Activated naive CD4-positive, alpha-beta T cell treated with Interleukin-2 at 50 U/mL for 16 hours (primary cell): ENCODE results near the gene DNAJB6.
A peak's percentile ranks its signal among the peaks of the same experiment; 100 is the strongest.
"Not testable (repeated sequence)": the region's sequence is repeated elsewhere in the genome, so short reads cannot be mapped to it uniquely, and the experiment has no call there.

Source experiments
- DNase-seq: peaks from one replicate; pipeline ENCODE4 v3.0.0-alpha.2; 2020

DNAJB6 gene

DNA sequence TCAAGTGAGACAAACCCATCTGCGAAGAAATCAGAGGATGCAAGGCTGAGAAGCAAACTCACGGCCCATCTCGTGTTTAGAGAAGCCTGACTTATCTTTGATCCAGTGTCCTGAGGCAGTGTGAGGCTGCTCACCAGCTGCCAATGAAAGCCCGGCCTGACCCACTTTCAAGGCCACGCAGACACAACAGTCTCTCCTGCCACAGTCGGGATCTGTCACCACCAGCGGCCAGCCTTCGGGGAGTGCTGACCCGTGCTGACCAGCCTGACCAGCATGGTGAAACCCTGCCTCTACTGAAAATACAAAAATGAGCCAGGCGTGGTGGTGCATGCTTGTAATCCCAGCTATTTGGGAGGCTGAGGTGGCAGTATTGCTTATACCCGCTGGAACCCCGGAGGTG, 7.4 kb upstream of the DNAJB6 start:
- no peak for DNase-seq

DNA sequence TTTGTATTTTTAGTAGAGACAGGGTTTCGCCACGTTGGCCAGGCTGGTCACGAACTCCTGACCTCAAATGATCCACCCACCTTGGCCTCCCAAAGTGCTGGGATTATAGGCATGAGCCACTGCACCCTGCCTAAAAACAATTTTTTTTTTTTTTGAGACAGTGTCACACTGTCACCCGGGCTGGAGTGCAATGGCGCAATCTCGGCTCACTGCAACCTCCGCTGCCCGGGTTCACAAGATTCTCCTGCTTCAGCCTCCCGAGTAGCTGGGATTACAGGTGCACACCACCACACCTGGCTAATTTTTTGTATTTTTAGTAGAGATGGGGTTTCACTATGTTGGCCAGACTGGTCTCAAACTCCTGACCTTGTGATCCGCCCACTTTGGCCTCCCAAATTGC, 6.2 kb upstream of the DNAJB6 start:
- DNase-seq: not testable (repeated sequence)

DNA sequence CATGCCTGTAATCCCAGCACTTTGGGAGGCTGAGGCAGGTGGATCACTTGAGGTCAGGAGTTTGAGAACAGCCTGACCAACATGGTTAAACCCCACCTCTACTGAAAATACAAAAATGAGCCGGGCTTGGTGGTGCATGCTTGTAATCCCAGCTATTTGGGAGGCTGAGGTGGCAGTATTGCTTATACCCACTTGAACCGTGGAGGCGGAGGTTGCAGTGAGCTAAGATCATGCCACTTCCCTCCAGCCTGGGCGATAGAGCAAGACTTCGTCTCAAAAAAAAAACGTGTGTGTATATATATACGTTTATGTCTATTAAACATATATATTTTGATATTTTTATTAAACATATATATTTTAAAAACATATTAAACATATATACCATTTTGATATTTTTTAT, 5.8 kb upstream of the DNAJB6 start:
- DNase-seq: not testable (repeated sequence)

DNA sequence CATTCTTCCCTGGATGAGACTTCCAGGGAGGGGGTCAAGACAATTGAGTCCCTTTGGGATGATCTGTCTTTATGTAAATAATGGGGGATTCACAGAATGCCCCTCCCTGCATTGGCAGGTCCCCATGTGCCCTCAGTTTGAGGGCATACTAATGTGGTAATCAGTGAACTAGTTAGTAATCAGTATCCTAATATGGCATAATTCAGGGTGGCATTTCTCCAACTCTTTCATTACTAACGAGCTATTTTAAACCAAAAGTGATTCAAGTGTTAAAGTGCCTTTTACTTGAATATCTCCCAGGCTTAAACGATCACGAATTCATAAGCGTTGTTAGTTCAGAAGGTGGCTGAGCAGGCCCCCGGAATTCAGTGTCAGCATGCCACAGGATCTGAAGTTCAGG, 1.6 kb upstream of the DNAJB6 start:
- DNase-seq: no peak

DNA sequence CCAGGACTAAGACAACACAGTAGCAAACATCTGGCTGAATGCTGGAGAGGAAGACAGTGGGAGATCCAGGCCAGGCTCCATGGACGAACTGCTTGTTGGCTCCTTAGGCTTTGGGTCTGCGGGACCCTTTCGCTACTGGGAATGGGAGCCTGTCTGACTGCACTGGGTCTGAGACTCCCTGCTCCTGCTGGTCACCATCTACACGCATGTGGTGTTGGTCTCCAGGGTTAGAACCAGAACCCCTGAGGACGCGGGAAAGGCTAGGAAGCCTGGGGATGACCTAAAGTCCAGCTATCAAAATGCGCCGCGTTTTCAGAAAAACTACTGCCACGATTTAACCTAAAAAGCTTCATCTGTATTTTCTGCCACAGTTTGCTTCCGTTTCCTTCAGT, 817 bp upstream of the DNAJB6 start:
- no peak for DNase-seq

DNA sequence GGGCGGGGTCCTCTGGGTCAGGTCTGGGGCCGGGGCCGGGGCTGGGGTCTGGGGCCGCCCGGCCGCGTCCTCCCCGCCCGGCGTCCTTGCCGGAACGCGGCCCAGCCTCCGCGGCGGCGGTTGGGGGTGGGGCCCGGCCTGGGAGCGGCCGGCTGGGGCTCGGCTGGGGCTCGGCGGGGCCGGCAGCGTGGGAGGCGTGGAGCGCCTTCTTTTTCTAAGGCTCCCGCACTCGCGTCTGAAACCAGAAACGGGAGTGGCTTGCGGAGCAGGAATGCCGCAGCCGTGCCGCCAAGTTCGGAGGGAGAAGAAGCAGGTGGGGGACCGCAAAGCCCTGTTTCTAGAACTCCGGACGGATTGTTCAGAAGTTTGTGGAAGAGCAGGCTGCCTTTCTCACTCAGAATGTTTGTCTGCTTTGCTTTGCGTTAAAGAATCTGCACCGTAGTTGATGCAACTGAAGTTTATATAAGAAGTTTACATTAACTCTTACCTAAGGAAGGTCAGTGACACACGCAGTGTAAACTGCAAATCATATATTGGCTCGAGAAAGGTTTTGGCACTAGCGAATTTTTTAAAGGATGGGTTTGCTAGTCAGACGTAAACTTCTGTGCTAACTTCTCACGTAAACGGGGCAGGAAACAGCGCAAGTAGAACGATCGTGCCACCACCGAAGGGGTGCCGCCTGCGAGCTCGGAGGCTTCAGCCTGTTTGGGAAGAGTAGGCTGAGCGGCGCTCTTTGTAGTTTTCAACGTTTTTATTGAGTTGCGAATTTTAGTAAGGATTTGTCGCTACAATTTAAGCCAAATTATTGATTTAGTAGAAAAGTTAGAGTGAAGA, 729 bp downstream of the DNAJB6 start:
- peak; percentile 71 for DNase-seq

DNA sequence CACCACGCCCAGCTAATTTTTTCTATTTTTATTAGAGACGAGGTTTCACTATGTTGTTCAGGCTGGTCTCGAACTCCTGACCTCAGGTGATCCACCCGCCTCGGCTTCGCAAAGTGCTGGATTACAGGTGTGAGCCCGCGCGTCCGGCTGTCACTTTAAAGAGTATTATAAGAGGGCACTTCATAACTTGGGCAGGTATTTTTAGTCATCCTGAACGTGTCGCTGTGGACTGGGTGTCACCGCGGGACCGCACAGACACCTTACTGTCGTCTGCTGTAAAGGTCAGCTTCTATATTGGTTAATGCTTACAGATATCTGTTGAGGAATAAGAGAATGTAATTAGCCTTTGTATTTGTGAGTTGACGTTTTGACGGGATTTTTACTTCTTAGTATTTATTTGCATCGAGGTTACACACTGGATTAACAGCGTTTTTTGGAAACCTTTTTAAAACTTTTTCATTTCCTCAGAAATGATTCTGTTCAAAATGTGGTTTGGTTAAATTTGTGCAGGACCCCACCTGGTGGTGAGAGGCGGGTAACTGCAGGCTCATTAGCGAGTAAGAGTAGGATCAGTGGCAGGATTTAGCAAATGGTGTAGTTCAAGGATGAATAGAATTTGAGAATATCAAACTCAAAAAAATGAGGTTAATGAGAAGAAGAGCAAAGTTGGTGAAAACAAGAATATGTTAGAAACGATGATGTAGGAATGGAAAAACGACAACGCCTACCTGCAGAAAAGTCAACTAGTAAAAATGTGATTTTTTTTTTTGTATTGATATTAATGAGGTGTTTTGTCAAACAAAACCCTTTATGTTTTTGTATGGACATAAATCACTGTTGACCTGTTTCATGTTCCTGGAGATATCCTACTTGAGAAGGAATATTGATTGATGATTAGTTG, 3.2 kb downstream of the DNAJB6 start:
- DNase-seq: peak; percentile 72

DNA sequence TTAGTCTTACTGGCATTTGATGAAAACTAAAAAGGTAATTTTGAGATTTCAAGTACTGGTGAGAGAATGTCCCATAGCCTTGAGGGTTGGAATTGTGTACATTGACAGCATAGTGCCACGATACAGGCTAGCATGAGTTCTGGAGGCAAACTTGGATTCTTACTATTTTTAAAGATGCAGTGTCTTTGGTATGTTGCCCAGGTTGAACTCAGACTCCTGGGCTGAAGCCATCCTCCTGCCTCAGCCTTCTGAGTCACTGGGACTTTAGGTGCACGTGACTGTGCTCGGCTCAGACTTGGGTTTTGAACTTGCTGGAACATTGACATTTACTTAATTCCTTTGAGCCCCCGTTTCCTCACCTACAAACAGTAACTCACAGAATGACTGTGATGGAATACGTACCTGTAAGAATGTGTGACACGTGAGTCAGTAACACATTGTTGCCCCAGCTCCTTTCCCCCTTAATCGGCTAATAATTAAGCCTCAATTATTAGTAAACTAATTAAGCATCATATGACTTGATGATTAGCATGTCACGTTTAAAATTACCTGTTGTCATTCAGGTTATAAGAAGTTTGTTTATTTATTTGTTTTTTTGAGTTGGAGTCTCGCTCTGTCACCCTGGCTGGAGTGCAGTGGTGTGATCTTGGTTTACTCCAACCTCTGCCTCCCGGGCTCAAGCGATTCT, 10.6 kb downstream of the DNAJB6 start:
- DNase-seq: no peak

DNA sequence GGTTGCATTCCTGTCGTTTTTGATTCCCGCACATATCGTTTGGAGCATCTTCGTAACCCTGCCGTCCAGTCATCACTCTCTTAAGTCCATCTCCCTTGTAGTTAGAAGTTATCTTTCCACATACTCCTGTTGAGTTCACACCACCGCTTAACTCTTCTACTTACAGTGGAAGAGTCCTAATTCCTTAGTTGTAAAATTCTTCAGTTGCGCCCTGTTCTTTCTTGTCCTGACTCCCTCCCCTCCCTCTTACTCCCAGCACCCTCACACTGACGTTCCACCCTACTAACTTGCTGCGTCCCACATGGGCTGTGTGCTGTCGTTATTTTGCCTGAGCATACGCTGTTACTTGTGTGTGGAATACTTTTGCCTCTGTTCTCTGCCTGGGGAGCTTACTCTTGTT, 11.7 kb downstream of the DNAJB6 start:
- no peak for DNase-seq

DNA sequence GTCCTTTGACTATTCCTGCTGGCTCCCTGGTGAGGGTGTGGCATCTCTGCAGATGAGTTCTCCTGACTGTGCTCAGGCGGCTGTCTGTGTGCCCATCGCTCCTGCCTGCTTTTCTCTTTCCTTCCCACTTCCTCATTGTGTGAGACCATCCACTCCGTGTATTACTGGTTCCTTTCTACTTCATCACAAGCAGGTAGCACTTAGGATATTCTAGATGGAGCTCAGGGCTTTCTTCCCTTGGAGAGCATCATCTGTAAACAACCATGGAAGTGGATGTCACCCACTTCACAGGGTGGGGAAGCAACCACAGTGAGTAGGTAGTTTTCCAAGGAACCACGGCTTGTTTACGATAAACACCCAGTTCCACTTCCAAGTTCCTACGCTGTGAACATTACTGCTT, 15.7 kb downstream of the DNAJB6 start:
- DNase-seq: no peak

DNA sequence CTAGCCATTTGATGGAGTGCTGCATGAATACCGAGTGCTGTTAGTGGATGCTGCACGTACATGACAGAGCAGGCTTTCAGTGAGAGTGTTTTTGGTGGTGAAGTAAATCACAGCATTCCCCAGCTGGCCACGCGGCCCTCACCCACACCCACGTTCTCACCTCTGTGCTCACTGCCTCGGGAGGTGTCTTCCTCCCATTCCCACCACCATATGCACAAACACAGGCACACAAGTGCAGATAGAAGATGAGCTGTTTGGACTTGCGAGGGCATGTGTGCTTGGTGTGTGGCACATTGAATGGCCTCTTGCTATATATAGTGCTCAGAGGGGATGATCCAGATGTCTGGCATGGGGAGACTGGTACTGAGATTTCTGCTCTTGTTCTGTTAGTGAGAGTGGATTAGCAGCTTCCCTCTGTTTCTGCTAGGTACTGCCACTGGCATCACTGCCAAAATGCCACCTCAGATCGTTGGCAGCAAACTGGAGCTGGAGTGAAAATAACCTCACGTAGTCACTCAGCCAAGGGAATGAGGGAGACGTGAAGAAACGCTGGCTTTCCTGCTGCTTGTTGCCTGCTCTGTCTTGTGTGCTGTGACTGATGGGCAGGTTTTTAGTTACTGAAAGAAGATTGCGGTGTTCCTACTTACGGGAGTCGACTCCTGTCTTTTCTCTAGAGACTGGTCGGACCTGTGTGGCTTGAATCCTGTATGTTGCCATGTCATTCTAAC, 19.1 kb downstream of the DNAJB6 start:
- DNase-seq: no peak

DNA sequence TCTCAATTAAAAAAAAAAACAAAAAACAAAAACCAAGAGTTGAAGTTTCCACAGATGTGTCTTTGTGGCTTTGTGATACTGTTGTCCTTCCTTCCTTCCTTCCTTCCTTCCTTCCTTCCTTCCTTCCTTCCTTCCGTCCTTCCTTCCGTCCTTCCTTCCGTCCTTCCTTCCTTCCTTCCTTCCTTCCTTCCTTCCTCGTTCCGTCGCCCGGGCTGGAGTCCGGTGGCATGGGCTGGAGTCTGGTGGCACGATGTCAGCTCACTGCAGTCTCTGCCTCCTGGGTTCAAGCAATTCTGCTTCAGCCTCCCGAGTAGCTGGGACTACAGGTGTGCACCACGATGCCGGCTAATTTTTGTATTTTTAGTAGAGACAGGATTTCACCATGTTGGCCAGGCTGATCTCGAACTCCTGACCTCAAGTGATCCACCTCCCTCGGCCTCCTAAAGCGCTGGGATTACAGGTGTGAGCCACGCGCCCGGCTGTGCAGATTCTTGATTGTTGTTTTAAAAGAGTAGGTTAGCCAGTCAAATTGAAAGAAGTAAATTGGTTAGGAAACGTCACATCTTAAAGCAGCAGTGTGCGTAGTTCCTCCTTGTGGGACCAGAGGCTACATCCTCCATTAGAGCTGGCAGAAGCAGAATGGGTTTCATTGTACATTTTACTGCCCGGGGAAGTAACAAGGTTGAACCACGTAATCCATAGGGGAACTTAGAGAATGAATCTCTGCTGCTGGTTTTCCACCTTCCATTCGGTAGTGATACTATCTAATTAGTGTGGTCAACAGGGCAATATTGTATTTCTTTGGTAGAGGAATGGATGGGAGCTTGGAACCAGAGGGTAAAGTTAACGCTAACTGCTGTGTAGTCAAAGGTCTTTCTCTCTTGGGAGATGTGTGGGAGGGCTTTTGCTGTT, 20.6 kb downstream of the DNAJB6 start:
- no peak for DNase-seq

DNA sequence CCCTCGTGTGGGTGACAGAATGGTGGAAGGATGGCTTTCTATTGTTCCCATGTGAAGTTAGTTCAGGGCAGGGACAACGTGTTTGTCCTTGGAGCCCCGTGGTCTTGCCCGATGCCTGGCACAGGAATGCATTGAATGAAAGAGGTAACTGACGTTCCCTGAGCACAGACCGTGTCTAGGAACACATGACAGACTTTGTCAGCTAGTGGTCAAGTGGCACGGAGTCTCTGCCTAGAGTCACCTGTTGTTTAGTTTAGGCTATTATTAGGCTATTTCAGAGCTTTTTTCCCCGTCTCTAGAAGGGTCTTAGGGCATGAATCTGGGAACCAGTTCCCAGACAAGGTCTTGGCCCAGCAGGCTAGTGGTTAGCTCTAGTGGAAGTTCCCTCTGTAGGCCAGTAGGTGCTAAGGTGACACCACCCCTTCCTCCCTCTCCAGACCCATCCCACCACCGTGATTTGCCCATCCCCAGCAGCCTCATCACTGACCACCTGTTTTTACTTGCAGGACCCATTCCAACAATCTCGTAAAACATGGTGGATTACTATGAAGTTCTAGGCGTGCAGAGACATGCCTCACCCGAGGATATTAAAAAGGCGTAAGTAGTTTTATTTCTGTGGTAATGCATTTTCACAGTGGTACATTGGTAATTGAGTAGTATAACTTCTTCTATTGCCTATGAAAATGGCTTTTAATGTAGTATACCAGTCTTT, 21.4 kb downstream of the DNAJB6 start:
- DNase-seq: no peak

DNA sequence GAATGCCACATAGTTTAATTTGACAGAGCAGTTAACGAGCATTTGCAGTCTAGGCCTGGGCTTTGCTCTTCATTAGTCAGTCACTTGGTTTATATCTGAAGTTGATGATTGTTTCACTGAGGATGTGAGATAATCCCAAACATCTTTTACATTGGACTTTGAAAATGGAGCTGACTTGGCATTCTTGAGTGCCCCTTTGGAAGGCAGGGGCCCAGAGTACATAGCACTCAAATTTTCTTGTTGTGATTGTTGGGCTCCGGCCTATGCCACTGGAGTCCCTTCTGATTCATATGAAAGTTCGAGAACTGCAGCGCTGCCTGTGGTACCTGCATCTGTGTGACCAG, 21.9 kb downstream of the DNAJB6 start:
- no peak for DNase-seq

DNA sequence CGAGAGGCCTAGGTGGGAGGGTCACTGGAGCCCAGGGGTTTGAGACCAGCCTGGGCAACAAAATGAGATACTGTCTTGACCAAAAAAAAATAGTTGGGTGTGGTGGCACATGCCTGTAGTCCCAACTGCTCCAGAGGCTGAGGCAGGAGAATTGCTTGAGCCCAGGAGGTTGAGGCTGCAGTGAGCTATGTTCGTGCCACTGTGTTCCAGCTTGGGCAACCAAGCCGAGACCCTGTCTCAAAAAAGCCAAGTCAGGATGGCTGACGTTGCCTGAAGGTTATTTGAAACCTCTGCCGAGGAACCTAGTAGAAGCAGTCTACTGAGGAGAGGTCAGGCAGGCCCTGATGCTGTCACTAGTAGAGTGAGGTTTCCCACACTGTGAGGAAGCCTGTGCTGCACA, 22.8 kb downstream of the DNAJB6 start:
- no peak for DNase-seq

DNA sequence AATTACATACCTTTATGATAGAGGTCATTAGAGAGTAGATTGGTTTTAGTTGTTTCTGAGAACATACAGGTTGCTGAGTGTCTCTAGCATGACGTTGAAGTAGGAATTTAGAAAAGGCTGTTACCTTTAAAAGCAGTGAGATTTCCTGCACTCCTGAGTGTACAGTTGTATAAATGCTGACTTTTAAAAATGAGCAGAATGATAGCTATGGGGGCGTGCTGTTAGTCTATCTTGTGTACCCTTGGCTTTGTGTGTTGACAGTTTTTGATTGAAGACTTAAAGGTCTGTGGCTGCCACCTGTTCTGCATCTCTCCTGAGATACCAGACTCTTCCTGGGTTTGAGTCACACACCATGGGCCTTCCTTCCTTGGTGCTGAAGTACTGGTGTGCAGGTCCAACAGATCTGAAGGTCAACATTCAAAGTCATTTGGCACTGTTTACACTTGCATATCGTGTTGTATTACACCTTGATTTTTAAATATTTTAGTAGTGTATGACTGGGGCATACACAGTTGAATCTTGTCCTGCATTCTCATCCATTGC, 23.8 kb downstream of the DNAJB6 start:
- no peak for DNase-seq

DNA sequence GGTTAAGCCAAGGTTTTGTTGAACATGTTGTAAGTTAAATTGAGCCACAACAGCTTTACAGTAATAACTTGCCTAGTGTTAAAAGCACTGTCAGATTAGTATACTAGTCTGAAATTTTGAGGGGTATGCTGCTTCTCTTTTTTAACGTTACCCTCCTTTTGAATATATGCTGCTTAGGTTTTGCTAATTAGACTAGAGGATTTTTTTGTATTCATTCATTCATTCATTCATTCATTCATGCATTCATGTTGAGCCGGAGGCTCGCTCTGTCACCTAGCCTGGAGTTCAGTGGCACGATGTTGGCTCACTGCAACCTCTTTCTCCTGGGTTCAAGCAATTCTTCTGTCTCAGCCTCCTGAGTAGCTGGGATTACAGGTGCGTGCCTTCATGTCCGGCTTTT, 24.7 kb downstream of the DNAJB6 start:
- no peak for DNase-seq

DNA sequence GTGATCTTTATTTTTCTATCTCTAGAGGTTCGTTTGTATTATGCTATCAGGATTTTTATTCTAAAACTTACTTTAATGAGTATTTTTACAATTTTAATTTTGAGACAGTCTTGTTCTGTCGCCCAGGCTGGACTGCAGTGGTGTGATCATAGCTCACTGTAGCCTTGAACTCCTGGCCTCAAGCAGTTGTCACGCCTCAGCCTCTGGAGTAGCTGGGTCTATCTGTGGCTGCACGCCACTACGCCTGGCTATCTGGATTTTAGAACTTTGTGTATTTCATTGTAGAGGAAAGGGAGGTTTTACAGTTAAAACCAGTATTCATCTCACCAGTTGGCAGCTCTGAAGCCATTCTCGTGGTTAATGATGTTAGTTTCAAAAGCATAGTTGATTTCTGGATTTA, 25.9 kb downstream of the DNAJB6 start:
- DNase-seq: no peak

DNA sequence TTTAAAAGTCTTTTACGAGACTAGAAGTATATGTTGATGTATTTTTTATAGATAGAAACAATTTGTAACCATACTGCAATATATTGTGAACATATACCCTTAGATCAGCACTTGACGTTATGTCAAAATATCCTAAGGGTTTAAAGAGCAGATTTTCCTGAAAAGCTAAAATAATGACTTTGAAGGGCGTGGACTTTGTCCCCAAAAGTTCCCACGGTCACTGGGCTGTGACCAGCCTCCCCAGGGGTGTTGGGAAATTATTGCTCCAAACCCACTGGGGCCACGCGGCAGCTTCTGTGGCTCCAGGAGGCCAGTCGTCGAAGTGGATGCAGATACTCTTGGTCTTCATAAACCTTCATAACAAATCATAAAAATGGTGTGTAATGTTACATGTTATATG, 29.9 kb downstream of the DNAJB6 start:
- no peak for DNase-seq

DNA sequence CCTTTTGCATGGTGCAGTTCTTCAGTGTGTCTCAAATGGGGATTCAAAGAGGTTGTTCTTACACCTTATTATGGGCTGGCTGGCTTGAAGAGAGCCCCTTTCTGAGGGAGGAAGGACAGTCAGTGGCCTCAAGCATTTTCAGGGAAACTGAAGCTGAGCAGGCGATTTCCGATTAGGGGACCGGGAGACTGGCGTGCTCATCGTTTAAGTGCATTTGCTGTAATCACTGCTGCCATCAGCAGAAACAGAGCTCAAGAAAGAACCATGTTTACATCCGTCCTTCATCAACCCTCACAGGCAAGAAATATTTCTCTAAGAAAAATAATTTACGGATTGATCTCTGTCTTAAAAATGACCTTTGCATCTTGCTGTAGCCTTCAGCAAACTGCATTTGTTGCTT, 32.2 kb downstream of the DNAJB6 start:
- no peak for DNase-seq

DNA sequence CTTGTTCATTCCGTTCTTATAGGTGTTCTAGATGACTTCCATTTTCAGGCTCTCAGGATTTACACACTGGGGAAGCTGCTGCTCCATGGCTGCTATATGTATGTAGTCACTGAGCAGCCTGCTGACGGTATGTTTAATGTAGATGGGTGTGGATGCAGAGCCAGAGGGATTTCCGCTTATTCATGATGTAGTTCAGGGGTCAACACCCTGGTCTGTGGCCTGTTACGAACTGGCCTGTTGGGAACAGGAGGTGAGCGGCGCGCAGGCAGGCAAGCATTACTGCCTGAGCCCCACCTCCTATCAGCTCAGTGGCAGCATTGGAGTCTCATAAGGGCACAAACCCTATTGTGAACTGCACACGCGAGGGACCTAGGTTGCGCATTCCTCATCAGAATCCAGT, 33.9 kb downstream of the DNAJB6 start:
- no peak for DNase-seq
